Measurements from ENCODE around the gene ANO6.

DNA sequence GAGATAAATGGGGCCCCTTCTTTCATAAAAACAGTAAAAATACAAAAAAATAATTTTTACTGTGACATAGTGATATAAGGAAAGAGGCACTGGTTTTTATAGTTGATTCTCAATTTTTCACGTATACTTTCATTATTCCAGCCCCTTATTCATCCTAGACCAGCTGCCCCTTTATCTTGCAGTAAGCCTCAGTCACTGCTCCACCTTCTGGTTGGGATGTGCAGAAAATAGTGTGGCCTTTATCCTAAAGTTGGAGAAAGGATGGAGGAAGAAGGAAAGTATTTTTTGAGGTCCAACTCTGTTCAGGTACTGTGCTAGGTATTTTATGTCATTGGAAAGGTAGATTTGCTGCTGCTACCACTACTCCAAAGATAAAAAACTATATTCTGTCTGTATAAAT is 172.7 kb downstream of the ANO6 start:
- TF ChIP-seq, protein P1, sequence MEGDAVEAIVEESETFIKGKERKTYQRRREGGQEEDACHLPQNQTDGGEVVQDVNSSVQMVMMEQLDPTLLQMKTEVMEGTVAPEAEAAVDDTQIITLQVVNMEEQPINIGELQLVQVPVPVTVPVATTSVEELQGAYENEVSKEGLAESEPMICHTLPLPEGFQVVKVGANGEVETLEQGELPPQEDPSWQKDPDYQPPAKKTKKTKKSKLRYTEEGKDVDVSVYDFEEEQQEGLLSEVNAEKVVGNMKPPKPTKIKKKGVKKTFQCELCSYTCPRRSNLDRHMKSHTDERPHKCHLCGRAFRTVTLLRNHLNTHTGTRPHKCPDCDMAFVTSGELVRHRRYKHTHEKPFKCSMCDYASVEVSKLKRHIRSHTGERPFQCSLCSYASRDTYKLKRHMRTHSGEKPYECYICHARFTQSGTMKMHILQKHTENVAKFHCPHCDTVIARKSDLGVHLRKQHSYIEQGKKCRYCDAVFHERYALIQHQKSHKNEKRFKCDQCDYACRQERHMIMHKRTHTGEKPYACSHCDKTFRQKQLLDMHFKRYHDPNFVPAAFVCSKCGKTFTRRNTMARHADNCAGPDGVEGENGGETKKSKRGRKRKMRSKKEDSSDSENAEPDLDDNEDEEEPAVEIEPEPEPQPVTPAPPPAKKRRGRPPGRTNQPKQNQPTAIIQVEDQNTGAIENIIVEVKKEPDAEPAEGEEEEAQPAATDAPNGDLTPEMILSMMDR (IDR thresholded peaks at IDR 0.05) = peak; percentile 37 to 76 (median 60)
- TF ChIP-seq POLR2A (IDR thresholded peaks at IDR 0.05) = no peak
